SU-DHL-6 (cell line): ENCODE measurements around the gene LRP1.

Experiments
- CTCF ChIP-seq: fragments of 200-600 bp; sonication (generic); IDR thresholded peaks from one replicate; pipeline ENCODE4 v1.5.1; 2017; ENCODE audit warnings: antibody characterized with exemption, mild to moderate bottlenecking, low read length, moderate library complexity; ENCODE audit not compliant: insufficient read depth, poor library complexity, severe bottlenecking
- EZH2phosphoT487 ChIP-seq: fragments of 200-600 bp; sonication (generic), shearing (Covaris generic); conservative IDR thresholded peaks from 2 replicates; pipeline ENCODE4 v1.6.1; 2018; ENCODE audit warnings: mild to moderate bottlenecking, antibody characterized with exemption, low read length, moderate library complexity, mixed read lengths

- TF ChIP-seq CTCF (no peak), EZH2phosphoT487 (no peak)
These were observed 104.0 kb downstream of the LRP1 start for GRCh38 chr12:57232156-57232756.
